Progenitor cell of endocrine pancreas (in vitro differentiated cells): Measurements from ENCODE around the gene ZGPAT. TPM values are rescaled to one million over a fixed set of nuclear protein-coding genes. Genes with fewer than 3 reads are reported as not detected.
A peak's percentile ranks its signal among the peaks of the same experiment; 100 is the strongest.

ENCODE experiments used
- DNase-seq: peaks from one replicate; pipeline ENCODE4 v3.0.0; 2021; ENCODE audit warnings: low spot score; ENCODE audit not compliant: unreplicated experiment
- H3K27ac Mint-ChIP-seq: 2 replicates; pipeline ENCODE4 v1.8.0; 2021; ENCODE audit warnings: mild to moderate bottlenecking, moderate library complexity, mixed read lengths
- H3K27me3 Mint-ChIP-seq: 2 replicates; pipeline ENCODE4 v1.8.0; 2021; ENCODE audit warnings: mixed read lengths
- H3K36me3 Mint-ChIP-seq: 2 replicates; pipeline ENCODE4 v1.8.0; 2022; ENCODE audit warnings: mixed read lengths; ENCODE audit not compliant: insufficient read depth
- H3K4me1 Mint-ChIP-seq: 2 replicates; pipeline ENCODE4 v1.8.0; 2021; ENCODE audit warnings: low read depth, mixed read lengths
- H3K4me3 Mint-ChIP-seq: 2 replicates; pipeline ENCODE4 v1.8.0; 2021; ENCODE audit warnings: low read depth, mild to moderate bottlenecking, moderate library complexity, mixed read lengths
- H3K9me3 Mint-ChIP-seq: 2 replicates; pipeline ENCODE4 v1.8.0; 2021; ENCODE audit warnings: low read depth, mixed read lengths
- CTCF ChIP-seq: fragments of 200-600 bp; sonication (generic); IDR thresholded peaks from one replicate; pipeline ENCODE4 v1.5.0; 2021; ENCODE audit warnings: antibody characterized with exemption, mild to moderate bottlenecking; ENCODE audit not compliant: unreplicated experiment
- total RNA-seq: library from RNA; stranded (reverse); gene quantifications from 2 replicates; pipeline ENCODE4 v1.2.1, GENCODE V29; 2021

Gene ZGPAT
- total RNA-seq, 1 donor from 2014 or later: 38.5 TPM

- Mint-ChIP-seq H3K27ac (no peak overlapping the region), H3K4me3 (no peak overlapping the region), H3K27me3 (no peaks in the 10 kb centered on the region), H3K4me1 (no peaks in the 10 kb centered on the region), H3K36me3 (peaks cover 8% of the 10 kb centered on the region), H3K9me3 (no peaks in the 10 kb centered on the region)
- DNase-seq: no peak
- no peak for TF ChIP-seq CTCF
Measured at GRCh38 chr20:63747622-63748069, 39.8 kb downstream of the ZGPAT start.

- H3K4me1 Mint-ChIP-seq: no peaks in the 10 kb centered on the region
- H3K36me3 Mint-ChIP-seq: peaks cover 8% of the 10 kb centered on the region
- peak overlapping the region; percentile 33 for H3K27ac Mint-ChIP-seq
- H3K27me3 Mint-ChIP-seq: no peaks in the 10 kb centered on the region
- TF ChIP-seq CTCF: no peak
- DNase-seq: no peak
- no peaks in the 10 kb centered on the region for H3K9me3 Mint-ChIP-seq
- H3K4me3 Mint-ChIP-seq: no peak overlapping the region
Measured at GRCh38 chr20:63748070-63748933, 40.5 kb downstream of the ZGPAT start.

GRCh38 chr20:63748934-63749270 lies 41.1 kb downstream of the ZGPAT start:
- no peaks in the 10 kb centered on the region for H3K4me1 Mint-ChIP-seq
- no peaks in the 10 kb centered on the region for H3K27me3 Mint-ChIP-seq
- peak overlapping the region; percentile 33 for H3K27ac Mint-ChIP-seq
- H3K4me3 Mint-ChIP-seq: no peak overlapping the region
- no peak for TF ChIP-seq CTCF
- H3K9me3 Mint-ChIP-seq: no peaks in the 10 kb centered on the region
- H3K36me3 Mint-ChIP-seq: peaks cover 6% of the 10 kb centered on the region
- no peak for DNase-seq

- no peak for DNase-seq
- TF ChIP-seq CTCF: no peak
- no peak overlapping the region for H3K27ac Mint-ChIP-seq
- H3K36me3 Mint-ChIP-seq: peaks cover 5% of the 10 kb centered on the region
- no peaks in the 10 kb centered on the region for H3K4me1 Mint-ChIP-seq
- H3K4me3 Mint-ChIP-seq: no peak overlapping the region
- no peaks in the 10 kb centered on the region for H3K9me3 Mint-ChIP-seq
- no peaks in the 10 kb centered on the region for H3K27me3 Mint-ChIP-seq
Measured at GRCh38 chr20:63749597-63750508, 42.0 kb downstream of the ZGPAT start.

GRCh38 chr20:63750807-63751470 lies 43.1 kb downstream of the ZGPAT start:
- Mint-ChIP-seq H3K4me1 (no peaks in the 10 kb centered on the region), H3K9me3 (no peaks in the 10 kb centered on the region), H3K4me3 (no peak overlapping the region), H3K36me3 (peaks cover 3% of the 10 kb centered on the region), H3K27me3 (no peaks in the 10 kb centered on the region), H3K27ac (peak overlapping the region; percentile 52)
- TF ChIP-seq CTCF: no peak
- DNase-seq: no peak
